Measurements from ENCODE around the gene ZNF217. TPM values are rescaled to one million over a fixed set of nuclear protein-coding genes. Genes with fewer than 3 reads are reported as not detected.

The ZNF217 gene
- total and polyA plus RNA-seq, 2 of the 8 experiments (the other 6 are each of a cell fraction or from before 2014, with no cell fraction given): 15.3 to 87.9 TPM

DNA sequence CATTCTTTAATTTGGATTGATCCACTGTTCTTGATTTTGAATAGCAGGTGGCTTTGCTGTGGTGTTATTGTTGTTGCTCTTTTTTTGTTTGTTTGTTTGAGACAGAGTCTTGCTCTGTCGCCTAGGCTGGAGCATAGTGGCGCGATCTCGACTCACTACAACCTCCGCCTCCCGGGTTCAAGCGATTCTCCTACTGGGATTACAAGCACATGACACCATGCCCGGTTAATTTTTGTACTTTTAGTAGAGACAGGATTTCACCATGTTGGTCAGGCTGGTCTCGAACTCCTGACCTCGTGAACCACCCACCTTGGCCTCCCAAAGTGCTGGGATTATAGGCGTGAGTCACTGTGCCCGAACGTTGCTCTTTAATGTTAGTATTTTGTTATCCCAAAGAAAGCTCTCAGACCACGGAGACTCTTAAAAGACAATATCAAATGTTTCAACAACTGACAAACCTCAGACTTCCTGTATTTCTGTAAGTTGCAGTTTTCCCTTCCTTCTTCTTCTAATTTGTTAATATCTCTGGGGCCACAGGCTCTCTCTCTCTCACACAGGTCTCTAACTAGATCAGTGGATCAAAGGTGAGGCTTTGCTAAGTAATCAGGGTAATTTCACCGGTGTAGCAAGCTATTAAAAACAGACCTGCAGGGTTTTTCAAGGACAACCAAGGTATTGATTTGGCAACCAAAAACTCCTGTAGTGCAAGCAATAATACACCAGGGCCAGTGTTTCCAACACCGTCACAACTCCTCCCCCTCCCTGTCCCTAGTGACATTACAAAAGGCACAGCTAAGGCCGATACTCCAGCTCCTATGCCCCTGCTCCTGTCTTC is 48.8 kb upstream of the ZNF217 start:
- no peaks in the 10 kb centered on the region for H3K36me3 ChIP-seq (ENCODE audit: control insufficient read depth in 2 of 4, insufficient read depth in 4 of 4, low read length in 3 of 4)
- no peak overlapping the region for H2BK5ac ChIP-seq (ENCODE audit: low read depth, low read length)
- H4K91ac ChIP-seq (replicated peaks; ENCODE audit: insufficient read length, low read length): no peak overlapping the region
- WGBS, 2 experiments (ENCODE audit: extremely low coverage in 1 of 2, insufficient coverage in 1 of 2, insufficient read length in 1 of 2, insufficient replicate concordance in 2 of 2, low coverage in 1 of 2, low lambda C conversion rate in 2 of 2, missing lambda C conversion rate in 1 of 2): 72% methylated on average over 17 of the region's 17 CpGs; no CpG with 5 or more reads in 1 of the 2 experiments
- no peak overlapping the region for H3K4ac ChIP-seq (replicated peaks; ENCODE audit: insufficient read length, low read depth, low read length)
- H3K27me3 ChIP-seq (replicated peaks in 1 of 4; ENCODE audit: control insufficient read depth in 3 of 4, extremely low read depth in 1 of 4, insufficient read depth in 3 of 4, low read length in 3 of 4): no peaks in the 10 kb centered on the region
- H3K23me2 ChIP-seq (ENCODE audit: low read depth, low read length): no peaks in the 10 kb centered on the region
- H4K8ac ChIP-seq (ENCODE audit: extremely low read depth, insufficient read depth, low read length): no peak overlapping the region
- no peak overlapping the region for H3K9ac ChIP-seq (replicated peaks in 1 of 4; ENCODE audit: extremely low read depth in 1 of 4, low read depth in 3 of 4, low read length in 3 of 4)
- H2AFZ ChIP-seq (ENCODE audit: low read length): no peak overlapping the region
- H4K5ac ChIP-seq (ENCODE audit: insufficient read length, low read depth, low read length): no peak overlapping the region
- no peak overlapping the region for H2BK15ac ChIP-seq (ENCODE audit: low read length)
- H4K20me1 ChIP-seq (replicated peaks in 1 of 2; ENCODE audit: control insufficient read depth in 1 of 2, insufficient read depth in 2 of 2, low read length in 2 of 2): no peaks in the 10 kb centered on the region
- H3K18ac ChIP-seq (ENCODE audit: extremely low read depth, low read length): no peak overlapping the region
- H3K14ac ChIP-seq (ENCODE audit: insufficient read length): no peak overlapping the region
- no peaks in the 10 kb centered on the region for H3K79me1 ChIP-seq (ENCODE audit: low read depth, low read length)
- H3K4me1 ChIP-seq (replicated peaks in 1 of 4; ENCODE audit: control insufficient read depth in 3 of 4, insufficient read depth in 4 of 4, low read length in 3 of 4): peaks cover 0 to 4% (median 0%) of the 10 kb centered on the region in 4 experiments; a peak in 3 of 7 replicates
- DNase-seq (ENCODE audit: low read depth in 1 of 2, low spot score in 2 of 2) (no peak), FAIRE-seq (no peak)
- POLR2A ChIA-PET (ENCODE audit: partially characterized antibody): interaction anchor here (1.2 kb wide), 1 partner anchor 72 kb away, joined by 3 read pairs; no protein-coding TSS in a partner anchor
- no peak overlapping the region for H3K4me2 ChIP-seq (ENCODE audit: insufficient read depth in 1 of 2, low read depth in 2 of 2, low read length in 2 of 2)
- H3K79me2 ChIP-seq (ENCODE audit: control insufficient read depth in 1 of 2, insufficient read depth in 2 of 2, low read length in 2 of 2): no peaks in the 10 kb centered on the region
- no peak overlapping the region for H3K23ac ChIP-seq (ENCODE audit: insufficient read length)
- no peak overlapping the region for H3K4me3 ChIP-seq (ENCODE audit: extremely low read depth in 1 of 4, insufficient read depth in 2 of 4, low read depth in 3 of 4, low read length in 4 of 4)
- H3K56ac ChIP-seq (replicated peaks; ENCODE audit: insufficient read length, low read depth, low read length): no peak overlapping the region
- H2AK5ac ChIP-seq (ENCODE audit: low read depth, low read length): no peak overlapping the region
- H3K9me3 ChIP-seq (ENCODE audit: insufficient read depth in 2 of 2, low read depth in 1 of 2, low read length in 1 of 2): no peaks in the 10 kb centered on the region
- H2BK12ac ChIP-seq (ENCODE audit: low read depth, low read length): no peak overlapping the region
- no peak overlapping the region for H3K27ac ChIP-seq (ENCODE audit: low read depth, low read length)
- H2BK120ac ChIP-seq (replicated peaks; ENCODE audit: low read depth, low read length): no peak overlapping the region
- CTCF ChIA-PET (ENCODE audit: partially characterized antibody): interaction anchor here (0.6 to 1.7 kb wide), 10 partner anchors 10 to 1375 kb away, joined by 3 to 6 read pairs (median 3); no protein-coding TSS in a partner anchor
- TF ChIP-seq, protein P1, sequence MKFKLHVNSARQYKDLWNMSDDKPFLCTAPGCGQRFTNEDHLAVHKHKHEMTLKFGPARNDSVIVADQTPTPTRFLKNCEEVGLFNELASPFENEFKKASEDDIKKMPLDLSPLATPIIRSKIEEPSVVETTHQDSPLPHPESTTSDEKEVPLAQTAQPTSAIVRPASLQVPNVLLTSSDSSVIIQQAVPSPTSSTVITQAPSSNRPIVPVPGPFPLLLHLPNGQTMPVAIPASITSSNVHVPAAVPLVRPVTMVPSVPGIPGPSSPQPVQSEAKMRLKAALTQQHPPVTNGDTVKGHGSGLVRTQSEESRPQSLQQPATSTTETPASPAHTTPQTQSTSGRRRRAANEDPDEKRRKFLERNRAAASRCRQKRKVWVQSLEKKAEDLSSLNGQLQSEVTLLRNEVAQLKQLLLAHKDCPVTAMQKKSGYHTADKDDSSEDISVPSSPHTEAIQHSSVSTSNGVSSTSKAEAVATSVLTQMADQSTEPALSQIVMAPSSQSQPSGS (IDR thresholded peaks at IDR 0.05; ENCODE audit: low read length): no peak
- TF ChIP-seq, protein P2, sequence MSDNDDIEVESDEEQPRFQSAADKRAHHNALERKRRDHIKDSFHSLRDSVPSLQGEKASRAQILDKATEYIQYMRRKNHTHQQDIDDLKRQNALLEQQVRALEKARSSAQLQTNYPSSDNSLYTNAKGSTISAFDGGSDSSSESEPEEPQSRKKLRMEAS (IDR thresholded peaks at IDR 0.05): no peak
- no peak for TF ChIP-seq JUND (IDR thresholded peaks at IDR 0.05; ENCODE audit: low read length)
- no peak for TF ChIP-seq EZH2 (IDR thresholded peaks at IDR 0.05; ENCODE audit: low read depth, low read length, severe bottlenecking)
- TF ChIP-seq PHF8 (conservative IDR thresholded peaks at IDR 0.05; ENCODE audit: low read depth, low read length): no peak
- TF ChIP-seq JUN (IDR thresholded peaks at IDR 0.05; ENCODE audit: low read depth, low read length): no peak
- TF ChIP-seq TEAD4 (IDR thresholded peaks at IDR 0.05; ENCODE audit: low read depth, low read length): no peak
- TF ChIP-seq HDAC2 (IDR thresholded peaks at IDR 0.05; ENCODE audit: borderline replicate concordance in 1 of 2, low read depth in 2 of 2, low read length in 2 of 2): no peak
- H2BK20ac ChIP-seq (ENCODE audit: low read length): no peak overlapping the region

Data from H1 (cell line).